Lower leg skin (tissue), 4 donors: ENCODE results near the gene ITPKB. TPM values are rescaled to one million over a fixed set of nuclear protein-coding genes. Genes with fewer than 3 reads are reported as not detected.
"Not testable (repeated sequence)": the region's sequence is repeated elsewhere in the genome, so short reads cannot be mapped to it uniquely, and the experiment has no call there.

Experiments
- DNase-seq, 2 donors: peaks; one replicate each; pipeline ENCODE4 v3.0.0-alpha.2; 2019; ENCODE audit warnings: low spot score in 2 of 2
- H3K4me3 ChIP-seq: fragments of 200-600 bp; sonication (generic); 2 replicates; pipeline ENCODE4 v1.5.1; 2017; ENCODE audit warnings: mild to moderate bottlenecking, low read depth; ENCODE audit not compliant: poor library complexity, severe bottlenecking
- CTCF ChIP-seq, 3 donors: fragments of 450-650 bp; IDR thresholded peaks; one replicate each; pipeline ENCODE4 v1.5.1; 2016; ENCODE audit warnings: antibody characterized with exemption in 3 of 3, mild to moderate bottlenecking in 3 of 3, moderate library complexity in 2 of 3
- POLR2A ChIP-seq, 2 donors: fragments of 450-650 bp; IDR thresholded peaks; one replicate each; pipeline ENCODE4 v1.6.1; 2016 to 2017; ENCODE audit warnings: antibody characterized with exemption in 2 of 2, mild to moderate bottlenecking in 1 of 2, moderate library complexity in 1 of 2
- WGBS, 2 donors: methylation state at CpG; one replicate each; pipeline ENCODE4 v1.1.5; 2018; 5-methylcytosine and 5-hydroxymethylcytosine counted together
- intact Hi-C: fragments of 100-400 bp; cut with DNase I; formaldehyde crosslinking; loops from one replicate; pipeline ENCODE4 v1.15.0; 2023; ENCODE audit warnings: low total_unique reads
- total RNA-seq, 4 donors: library from RNA; depleted of rRNA; stranded (reverse); fragments of >200 nt; gene quantifications; one replicate each; pipeline ENCODE4 v1.1.0, GENCODE V29; 2016

The ITPKB gene
- total RNA-seq, 4 donors from 2014 or later: 39.3 to 57.2 (median 44.1) TPM

- H3K4me3 ChIP-seq: no peak overlapping the region
- WGBS, 2 donors: 95 to 98% methylated on average over 1 of the region's 1 CpG
- DNase-seq: no peak
- intact Hi-C loops: no loop called here
- TF ChIP-seq CTCF (IDR thresholded peaks at IDR 0.05) (no peak), POLR2A (IDR thresholded peaks at IDR 0.05) (no peak)
Measured at GRCh38 chr1:226776975-226777374, 37.9 kb upstream of the ITPKB start.

GRCh38 chr1:226776066-226776465, 37.0 kb upstream of the ITPKB start:
- no peak for TF ChIP-seq CTCF (IDR thresholded peaks at IDR 0.05)
- no peak for TF ChIP-seq POLR2A (IDR thresholded peaks at IDR 0.05)
- no peak for DNase-seq
- intact Hi-C loops: no loop called here

GRCh38 chr1:226772446-226773139, 33.5 kb upstream of the ITPKB start:
- intact Hi-C loops: no loop called here
- no peak for DNase-seq
- TF ChIP-seq CTCF (IDR thresholded peaks at IDR 0.05) (no peak), POLR2A (IDR thresholded peaks at IDR 0.05) (no peak)
- 78 to 79% methylated on average over 7 of the region's 7 CpGs for WGBS, 2 donors
- no peak overlapping the region for H3K4me3 ChIP-seq

More at GRCh38 chr1:226776066-226776465, 37.0 kb upstream of the ITPKB start:
- WGBS, 2 donors: 94 to 95% methylated on average over 6 of the region's 6 CpGs
- H3K4me3 ChIP-seq: no peak overlapping the region

DNA sequence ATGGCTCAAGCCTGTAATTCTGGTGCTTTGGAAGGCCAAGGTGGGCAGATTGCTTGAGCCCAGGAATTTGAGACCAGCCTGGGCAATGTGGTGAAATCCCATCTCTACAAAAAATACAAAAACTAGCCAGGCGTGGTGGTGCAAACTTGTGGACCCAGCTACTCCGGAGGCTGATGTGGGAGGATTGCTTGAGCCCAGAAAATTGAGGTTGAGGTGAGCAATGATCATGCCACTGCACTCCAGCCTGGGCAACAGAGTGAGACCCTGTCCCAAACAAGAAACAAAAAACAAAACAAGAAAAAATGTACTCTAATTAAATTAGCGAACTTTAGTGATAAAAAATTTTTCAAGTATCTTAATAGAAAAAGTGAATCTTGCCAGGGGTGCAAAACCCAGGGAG, 28.1 kb upstream of the ITPKB start:
- intact Hi-C loops, H3K4me3 ChIP-seq, DNase-seq: not testable (repeated sequence)
- 97 to 99% methylated on average over 3 of the region's 3 CpGs for WGBS, 2 donors

DNA sequence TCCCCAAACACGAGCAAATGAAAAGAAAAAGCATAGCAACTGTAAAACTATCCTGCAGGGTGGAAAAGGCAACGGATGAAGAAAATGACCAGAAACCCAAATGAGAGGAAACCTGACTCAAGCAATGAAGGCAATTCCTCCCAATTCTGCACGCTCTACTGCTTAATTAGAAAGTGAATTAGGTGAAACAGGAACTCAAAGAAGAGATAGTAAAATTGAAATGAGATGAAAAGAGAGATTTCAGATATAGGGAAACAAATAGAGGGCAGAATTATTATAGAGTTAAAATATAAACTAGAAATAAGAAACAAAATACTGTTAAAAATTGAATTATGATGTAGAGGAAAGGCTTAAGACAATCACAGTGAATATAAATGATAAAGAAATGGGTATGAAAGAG, 27.5 kb upstream of the ITPKB start:
- 89 to 90% methylated on average over 3 of the region's 3 CpGs for WGBS, 2 donors
- intact Hi-C loops: no loop called here
- TF ChIP-seq CTCF (IDR thresholded peaks at IDR 0.05) (no peak), POLR2A (IDR thresholded peaks at IDR 0.05) (no peak)
- H3K4me3 ChIP-seq: no peak overlapping the region
- DNase-seq: no peak

DNA sequence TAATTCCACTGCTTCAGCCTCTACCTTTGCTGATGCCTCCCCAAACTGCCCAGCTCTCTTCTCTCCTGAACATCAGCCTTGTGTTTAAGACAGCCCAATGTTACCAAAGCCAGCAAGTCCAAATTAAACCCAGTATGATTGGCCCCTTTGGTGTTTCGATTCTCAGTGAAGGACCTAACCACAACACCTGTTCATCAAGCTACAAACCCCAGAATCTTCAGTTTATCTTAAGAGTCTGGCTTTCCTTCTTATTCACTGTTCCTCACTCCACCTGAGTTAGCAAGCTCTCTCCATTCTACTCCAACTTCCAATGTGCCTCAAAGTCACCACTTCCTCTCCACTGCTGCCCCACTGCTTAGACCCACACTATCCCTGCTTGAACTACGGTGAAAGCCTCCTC, 25.5 kb upstream of the ITPKB start:
- WGBS, 2 donors: 91 to 96% methylated on average over 2 of the region's 2 CpGs
- intact Hi-C loops: no loop called here
- no peak overlapping the region for H3K4me3 ChIP-seq
- TF ChIP-seq CTCF (IDR thresholded peaks at IDR 0.05) (no peak), POLR2A (IDR thresholded peaks at IDR 0.05) (no peak)
- no peak for DNase-seq
